HG03108 (cell line): ENCODE measurements around the gene SMARCAL1.

ENCODE experiments used
- ATAC-seq: cut with Tn5 transposase; IDR thresholded peaks from one replicate; pipeline ENCODE4 v1.9.1; 2021; ENCODE audit warnings: moderate library complexity; ENCODE audit not compliant: unreplicated experiment

Gene SMARCAL1

DNA sequence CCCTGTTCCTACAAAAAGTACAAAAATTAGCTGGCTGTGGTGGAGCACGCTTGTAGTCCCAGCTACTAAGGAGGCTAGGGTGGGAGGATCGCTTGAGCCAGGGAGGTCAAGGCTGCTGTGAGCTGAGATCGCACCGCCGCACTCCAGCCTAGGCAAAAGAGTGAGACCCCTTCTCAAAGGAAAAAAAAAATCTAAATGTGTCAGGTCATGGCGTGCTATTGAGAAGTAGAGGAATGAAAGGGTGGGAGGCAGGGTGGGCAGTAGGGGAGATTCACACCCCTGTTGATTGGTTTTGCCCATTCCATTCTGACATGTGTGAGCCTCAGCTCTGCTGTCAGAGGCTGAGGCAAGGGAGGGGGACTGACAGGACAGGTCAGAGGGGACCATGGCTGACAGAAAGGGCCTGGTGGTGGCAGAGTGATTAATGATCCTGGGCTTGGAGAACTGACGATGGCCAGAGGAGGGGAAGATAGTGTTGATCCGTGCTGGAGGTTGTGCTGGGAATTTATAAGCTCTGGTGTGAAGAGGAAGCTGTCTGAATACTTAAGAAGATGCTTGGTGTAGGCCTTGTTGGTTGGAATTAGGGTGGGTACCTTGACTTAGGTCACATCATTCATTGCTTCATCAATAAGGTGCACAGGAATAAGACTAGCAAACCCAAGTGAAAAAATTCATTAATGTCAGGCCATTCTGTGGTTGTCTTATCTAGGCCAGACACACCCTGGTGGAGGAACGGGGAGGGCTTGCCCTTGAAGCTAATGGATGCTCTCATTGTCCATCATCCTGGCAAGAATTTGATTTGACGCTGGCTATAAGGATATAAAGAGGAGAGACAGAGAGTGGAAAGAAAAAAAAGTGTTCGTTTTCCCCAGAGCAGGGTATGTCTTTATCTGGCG is 19.1 kb upstream of the SMARCAL1 start:
- ATAC-seq: no peak

DNA sequence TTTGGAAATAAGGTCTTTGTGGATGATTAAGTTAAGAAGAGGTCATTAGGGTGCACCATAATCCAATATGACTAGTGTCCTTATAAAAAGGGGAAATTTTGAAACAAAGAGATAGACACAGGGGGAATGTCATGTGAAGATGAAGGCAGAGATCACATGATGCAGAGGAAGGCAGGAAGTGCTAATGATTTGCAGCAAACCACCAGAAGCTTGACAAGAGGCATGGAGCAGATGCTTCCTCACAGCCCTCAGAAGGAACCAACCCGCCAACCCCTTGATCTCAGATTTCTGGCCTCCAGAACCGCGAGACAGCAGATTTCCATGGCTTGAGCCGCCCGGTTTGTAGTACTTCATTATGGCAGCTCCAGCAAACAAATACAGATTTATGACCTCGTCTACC is 17.4 kb upstream of the SMARCAL1 start:
- ATAC-seq: no peak

DNA sequence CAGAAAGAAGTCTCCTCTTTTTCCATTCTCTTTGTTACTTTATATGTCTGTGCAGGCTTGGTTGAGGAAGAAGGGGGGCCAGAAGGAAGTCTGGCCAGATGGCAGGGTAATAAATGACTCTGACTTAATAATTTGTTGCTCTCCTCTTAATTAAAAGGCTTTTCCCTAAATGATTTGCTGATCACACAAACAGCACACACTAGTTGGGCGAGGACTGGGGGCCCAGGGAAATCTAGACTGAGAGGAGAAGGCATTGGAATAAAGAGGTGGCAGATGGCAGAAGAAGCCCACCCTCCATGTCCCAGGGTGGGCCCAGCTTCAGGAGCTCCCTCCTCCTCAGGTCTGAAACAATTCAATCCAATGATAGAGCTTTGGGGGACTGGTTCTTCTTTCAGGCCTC is 12.7 kb upstream of the SMARCAL1 start:
- ATAC-seq: no peak

DNA sequence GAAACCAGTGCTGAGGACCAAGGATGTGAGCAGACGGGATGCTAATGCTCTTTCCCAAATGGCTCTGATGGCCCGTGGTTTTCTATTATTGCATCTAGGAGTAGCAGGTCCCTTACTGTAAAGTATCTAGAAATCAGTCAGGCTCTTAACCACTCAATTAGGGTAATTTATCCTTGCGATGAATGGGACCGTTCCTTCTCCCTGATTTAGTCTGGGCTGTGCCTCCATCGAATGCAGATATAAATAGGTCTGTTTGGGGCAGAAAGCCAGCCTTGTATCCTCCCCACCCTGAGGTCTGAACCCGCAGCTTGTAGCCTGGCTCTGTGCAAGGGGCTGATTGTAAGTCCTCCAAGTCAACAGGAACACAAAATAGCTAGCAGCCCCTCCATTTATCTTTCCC is 9.5 kb upstream of the SMARCAL1 start:
- ATAC-seq: no peak

DNA sequence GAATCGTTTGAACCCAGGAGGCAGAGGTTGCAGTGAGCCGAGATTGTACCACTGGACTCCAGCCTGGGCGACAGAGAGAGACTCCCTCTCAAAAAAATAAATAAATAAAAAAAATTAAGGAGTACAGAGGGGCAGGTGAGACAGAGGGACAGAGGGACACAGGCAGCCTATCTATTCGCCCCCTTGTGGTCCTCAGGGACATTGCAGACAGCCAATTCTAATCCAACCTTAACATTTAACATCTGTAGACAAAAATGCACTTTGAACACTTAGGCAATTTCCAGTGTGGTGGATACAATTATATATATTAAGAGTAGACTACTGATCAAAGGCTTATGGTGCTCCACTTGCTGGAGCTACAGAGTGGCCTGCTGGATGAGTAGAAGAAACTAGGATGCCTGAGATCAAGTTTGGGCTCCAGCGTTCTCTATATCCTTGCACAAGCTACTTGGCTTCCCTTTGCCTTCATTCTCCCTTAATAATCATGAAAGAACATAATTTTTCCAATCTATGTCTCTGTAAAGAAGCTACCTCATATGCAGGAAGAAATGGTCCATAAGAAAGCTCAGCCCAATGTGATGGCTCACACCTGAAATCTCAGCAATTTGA is 8.2 kb upstream of the SMARCAL1 start:
- no peak for ATAC-seq

DNA sequence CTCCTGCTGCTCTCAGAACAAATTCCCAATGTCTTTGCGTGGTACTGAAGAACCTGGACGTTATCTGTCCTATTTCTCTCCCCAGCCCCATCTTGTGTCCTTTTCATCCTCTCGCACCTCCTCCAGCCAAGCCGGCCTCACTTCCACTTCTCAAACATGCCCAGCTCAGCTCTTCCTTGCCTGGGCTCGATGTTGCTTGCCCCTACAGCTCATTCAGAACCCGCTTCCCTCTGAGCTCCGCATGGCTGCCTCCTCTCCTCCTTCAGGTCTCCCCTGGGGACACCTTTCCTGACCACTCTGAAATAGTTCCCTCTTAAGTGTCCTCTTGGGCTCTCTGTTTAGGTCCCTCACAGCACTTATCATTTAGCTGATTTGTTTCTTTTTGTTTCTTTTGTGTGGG is 6.7 kb upstream of the SMARCAL1 start:
- ATAC-seq: no peak

DNA sequence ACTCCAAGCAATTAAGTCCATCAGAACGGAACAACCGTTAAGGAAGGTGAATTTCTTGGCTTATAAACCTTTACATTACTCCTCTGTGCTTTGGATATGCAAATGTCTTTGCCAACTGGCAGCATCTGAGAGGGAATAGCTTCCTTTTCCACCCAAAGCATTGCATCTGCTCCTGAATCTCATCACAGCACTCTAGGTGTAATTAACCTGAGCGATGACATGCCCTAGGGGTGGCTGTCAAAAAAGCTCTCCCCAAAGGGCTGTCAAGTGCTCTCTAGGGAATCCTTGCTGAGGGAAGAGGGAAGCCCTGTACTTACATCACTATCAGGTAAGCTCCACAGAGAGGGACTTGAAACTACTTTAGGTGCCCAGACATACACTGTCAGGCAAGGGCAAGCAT is 5.5 kb upstream of the SMARCAL1 start:
- ATAC-seq: no peak

DNA sequence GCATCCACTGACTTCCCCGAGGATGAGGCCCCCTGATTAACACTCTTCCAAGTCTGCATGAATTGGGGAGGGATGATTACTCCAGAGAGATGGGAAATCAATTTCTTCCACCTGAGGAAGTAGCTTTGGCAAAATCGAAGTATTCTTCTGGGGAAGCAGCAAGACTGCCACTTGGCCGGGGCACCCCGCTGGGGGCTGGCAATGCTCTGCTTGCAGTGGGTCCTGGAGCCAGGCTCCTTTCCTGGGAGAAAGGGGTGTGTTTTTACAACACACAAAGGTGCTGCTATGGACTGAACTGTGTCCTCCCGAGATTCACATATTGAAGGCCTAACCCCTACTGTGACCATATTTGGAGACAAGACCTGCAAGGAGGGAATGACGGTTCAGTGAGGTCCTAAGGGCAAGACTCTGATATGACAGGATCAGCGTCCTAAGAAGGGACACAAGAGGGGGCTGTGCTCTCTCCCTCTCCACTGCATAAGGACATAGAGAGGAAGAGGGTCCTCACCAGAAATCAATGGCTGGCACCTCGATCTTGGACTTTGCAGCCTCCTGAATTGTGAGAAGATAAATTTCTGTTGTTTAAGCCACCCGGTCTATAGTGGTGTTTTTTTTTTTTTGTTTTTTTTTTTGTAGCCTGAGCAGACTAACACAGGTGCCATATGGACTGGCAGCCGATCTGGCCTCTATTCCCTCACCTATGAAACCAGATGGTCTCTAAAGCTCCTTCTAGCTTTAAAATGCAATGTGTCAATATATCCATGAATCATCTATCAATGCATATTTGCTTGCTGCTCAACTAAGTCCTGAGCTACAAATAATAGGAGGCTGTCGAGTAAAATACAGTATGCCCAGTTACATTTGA is 3.6 kb upstream of the SMARCAL1 start:
- ATAC-seq: no peak

DNA sequence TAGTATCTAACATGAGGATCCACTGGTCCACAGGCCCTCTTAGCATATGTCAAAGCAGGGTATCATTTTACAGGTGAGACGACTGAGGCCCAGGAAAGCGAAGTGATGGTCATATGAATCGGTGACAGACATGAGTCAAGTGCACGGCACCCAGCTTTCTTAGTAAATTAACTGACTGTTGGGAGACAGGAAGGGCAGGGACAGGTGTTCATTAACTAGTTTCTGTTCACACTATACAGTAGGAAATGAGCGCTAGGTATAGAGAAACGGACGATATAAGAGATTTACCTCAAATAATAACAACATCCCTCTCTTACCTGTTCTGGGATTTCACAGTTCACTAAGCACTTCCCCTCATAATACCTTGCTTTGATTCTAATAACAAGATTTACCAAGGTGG is 1.7 kb upstream of the SMARCAL1 start:
- ATAC-seq: peak; percentile 29

DNA sequence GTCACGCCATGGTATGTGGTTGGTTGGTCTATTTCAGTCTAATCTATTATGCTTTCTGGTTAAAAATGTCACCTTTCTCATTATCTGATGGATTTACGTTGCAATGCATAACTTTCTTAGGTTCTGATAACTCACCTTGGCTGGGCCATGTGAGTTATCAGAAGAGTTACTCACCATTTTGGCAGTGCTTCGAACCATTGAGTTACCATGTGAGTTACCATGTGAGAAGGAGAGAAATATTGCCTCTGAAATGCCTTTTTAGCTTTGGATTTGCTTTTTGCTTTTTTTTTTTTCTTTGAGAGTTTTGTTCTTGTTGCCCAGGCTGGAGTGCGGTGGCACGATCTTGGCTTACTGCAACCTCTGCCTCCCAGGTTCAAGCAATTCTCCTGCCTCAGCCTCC is 1.6 kb downstream of the SMARCAL1 start:
- no peak for ATAC-seq

DNA sequence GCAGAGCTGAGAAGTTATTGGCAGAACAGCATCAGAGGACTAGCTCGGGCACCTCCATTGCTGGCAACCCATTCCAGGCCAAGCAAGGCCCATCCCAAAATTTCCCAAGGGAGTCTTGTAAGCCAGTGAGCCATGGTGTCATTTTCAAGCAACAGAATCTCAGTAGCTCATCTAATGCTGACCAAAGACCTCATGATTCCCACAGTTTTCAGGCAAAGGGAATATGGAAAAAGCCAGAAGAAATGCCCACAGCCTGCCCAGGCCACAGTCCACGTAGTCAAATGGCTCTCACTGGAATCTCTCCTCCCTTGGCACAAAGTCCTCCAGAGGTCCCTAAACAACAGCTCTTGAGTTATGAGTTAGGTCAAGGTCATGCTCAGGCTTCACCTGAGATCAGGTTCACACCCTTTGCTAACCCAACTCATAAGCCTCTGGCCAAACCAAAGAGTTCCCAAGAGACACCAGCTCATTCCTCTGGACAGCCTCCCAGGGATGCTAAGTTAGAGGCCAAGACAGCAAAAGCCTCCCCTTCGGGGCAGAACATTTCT is 2.6 kb downstream of the SMARCAL1 start:
- no peak for ATAC-seq

DNA sequence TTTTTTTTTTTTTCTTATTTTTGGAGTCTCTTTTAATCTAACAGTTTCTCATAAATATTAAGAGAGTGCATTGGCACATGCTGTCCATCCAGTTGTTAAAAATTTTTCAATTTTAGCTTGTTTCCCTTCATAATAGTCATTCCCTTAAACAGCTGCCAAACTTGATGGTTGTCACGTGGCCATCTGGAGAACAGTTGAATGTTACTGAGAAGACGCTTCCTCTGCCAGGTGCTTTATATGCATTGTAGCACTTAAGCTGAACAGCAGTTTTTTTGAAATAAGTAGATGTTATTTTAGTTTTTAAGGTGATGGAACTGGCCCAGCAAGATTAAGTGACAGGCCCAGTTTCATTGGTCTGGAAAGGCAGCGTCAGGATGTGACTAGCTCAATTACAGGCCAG is 3.3 kb downstream of the SMARCAL1 start:
- no peak for ATAC-seq

DNA sequence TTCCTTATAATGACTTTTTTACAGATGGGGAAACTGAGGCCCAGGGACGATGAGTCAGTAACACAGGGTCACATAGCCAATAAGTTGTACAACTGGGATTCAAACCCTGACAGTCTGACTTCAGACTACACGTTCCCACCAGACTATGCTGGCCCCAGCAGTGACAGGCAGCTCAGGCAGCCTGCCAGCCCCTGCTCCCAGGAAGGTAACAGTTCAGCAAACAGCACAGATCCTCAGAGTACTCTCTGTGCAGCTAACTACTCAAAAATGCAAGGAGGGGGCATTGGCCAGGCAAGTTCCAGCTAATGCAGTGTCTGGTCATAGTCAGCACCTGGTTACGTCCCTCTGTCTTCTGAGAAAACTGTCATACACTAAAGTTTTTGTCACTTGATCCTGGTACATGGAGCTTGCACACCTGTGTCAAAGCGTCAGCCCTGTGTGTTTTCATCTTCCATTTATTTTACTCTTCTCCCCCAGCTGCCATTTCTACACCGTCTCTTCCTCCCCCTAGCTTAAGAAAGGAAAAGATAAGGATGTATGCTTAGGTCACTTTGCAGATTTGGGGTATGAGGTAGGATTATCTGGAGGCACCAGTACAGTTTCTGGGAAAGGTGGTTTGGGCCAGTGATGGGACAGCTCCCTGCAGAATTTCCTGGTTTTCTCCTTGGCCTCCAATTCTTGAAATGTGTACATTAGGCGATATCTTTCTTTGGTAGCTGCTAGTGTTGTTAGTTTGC is 4.5 kb downstream of the SMARCAL1 start:
- ATAC-seq: no peak

DNA sequence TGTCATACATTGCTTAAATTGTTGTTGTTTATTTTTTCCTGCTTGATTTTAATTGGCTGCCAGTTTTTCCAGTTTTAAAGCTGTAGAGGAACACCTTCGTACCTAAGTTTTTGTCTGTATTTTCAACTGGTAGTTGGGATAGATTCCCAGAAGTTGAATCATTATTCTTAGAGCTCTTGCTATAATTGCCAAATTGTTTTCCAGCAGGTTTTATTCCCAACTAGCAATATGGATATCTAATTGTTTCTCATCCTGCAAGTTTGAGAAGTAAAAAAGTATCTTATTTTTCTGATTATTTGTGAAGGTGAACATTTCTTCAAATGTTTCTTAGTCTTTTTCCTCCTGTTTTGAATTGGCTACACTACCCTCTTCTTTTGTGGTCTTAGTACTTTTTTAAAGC is 6.7 kb downstream of the SMARCAL1 start:
- ATAC-seq: no peak

DNA sequence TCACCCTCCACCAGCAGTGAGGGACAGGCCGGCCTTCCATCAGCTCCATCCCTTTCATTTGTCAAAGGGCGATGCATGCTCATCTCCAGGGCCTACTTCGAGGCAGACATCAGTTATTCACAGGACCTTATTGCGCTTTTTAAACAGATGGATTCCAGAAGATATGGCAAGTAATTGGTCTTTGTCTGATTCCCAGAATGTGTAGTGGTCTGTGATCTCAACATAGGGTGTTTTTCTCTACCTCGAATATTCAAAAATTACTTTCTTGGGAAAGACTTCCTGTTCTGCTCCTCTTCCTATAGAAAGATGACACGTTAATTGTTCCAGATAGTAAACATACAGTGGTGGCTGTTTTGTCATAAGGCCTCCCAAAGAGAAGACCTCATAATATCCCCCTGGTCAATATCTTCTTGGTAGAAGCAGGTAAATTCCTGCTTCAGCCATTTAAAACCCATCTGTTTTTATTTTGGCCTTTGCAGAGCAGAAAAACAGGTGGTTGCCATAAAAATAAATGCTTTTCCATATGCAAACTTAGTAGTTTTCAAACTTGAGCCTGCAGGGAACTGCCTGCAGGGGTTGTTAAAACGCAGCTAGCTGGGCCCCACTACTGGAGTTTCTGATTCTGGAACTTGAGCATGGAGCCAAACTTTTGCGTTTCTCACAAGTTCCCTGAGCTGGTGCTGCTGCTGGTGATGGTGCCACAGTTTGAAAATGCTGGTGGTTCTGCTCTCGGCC is 8.2 kb downstream of the SMARCAL1 start:
- ATAC-seq: no peak

DNA sequence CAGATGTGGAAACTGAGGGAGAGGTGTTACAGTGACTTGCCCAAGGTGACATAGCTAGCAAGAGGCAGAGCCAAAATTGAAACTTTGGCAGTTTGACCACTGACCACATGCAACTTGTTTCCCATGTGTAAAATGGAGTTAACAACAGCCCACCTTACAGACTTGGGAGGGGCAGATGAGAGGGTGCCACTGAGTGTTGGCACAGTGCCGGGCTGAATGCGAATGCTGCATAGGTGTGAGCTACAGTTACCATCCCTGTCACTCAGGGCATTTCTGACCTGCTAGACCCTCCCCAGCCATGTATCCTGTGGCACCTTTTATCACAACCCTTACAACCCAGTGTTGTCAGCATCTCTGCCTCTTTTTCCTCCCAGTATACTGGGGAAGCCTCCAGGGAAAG is 10.8 kb downstream of the SMARCAL1 start:
- ATAC-seq: no peak

DNA sequence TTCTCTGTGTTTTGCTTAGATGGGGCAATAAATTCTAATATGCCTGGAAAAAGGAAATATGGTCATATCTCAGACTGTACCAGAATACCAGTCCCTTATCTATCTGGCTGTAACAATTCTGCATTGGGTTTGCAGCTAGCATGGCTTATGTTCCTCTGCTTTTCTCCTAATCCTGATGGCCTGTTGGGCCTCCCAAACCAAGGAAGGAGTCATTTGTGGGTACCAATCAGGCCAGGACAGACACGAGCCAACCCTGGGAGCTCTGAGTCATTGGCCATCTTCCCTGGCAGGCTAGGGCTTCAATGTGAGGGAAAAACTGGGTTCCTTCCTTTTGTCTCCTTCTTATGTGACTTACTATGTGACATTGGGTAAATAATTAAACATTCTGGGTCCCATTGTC is 12.0 kb downstream of the SMARCAL1 start:
- no peak for ATAC-seq

DNA sequence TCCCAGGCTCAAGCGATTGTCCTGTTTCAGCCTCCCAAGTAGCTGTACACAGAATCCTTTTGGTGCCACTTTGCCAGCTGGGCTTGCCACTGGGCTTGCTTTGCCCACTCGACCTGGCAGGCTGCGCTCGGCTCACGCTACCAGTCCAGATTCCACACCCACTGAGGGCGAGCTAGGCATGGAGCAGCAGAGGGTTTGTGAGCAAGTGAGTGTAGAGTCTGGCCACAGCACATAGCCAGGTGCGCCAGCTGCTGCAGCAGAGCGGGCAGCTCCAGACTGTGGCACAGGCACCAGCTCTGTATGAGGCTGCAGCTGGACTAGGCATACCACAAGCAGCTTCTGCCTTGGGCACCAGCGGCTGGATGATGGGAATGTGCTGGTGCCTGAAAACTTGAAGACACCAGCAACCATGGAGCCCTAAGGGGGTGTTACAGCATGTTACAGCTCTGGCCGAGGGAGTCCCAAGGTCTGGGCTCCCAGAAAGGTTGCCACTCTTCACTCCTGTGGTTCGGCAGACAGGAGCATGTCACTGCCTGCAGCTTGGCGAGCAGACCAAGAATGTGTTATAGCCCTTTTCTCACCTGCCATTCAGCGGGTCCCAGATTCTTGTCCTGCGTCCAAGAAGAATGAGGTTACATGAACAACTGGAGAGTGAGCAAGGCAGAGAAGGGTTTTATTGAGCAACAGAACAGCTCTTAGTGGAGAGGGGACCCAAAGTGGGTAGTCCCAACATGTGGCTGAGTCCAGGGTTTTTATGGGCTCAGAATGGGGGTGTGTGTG is 12.9 kb downstream of the SMARCAL1 start:
- no peak for ATAC-seq

DNA sequence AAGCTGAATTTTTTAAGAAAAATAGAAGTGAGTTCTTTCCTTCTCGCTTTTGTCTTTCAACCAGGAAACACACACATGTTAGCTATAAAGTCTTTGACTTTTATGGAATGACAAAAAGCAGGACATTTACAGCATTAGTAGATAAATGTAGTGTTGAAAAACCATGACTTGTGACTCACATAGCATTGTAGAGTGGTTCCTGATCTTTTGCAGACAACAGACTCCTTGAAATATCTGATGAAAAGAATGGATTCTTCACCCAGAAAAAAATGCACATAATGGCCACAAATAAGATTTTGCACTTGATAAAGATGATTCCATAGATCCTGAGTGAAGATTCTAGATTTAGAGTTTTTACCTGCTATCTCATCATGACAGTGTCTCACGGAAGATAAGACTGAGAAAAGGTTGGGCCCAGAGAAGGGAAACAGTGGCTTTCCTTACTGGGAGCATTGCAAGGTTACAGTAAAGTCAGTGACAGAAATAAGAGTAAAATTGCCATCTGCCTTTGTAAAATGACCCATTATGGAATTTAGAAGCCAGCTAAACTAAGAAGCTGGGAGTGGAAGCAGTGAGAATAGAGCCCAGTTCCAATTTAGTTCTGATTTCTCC is 14.0 kb downstream of the SMARCAL1 start:
- no peak for ATAC-seq
